Stomach (tissue), 4 donors: ENCODE results near the gene CA5A.
"Not testable (repeated sequence)": the region's sequence is repeated elsewhere in the genome, so short reads cannot be mapped to it uniquely, and the experiment has no call there.

Experiments used
- POLR2A ChIP-seq, 4 donors: fragments of 450-650 bp; IDR thresholded peaks; one replicate each; pipeline ENCODE4 v1.6.1; 2016; ENCODE audit warnings: antibody characterized with exemption in 4 of 4, control low read depth in 2 of 4, mild to moderate bottlenecking in 1 of 4, moderate library complexity in 1 of 4
- TF ChIP-seq, protein P1 (sequence below), 7 experiments: fragments of 450-650 bp in 4 of 7; fragments of 200-600 bp in 3 of 7; sonication (generic) in 3 of 7; IDR thresholded peaks; one replicate each; pipeline ENCODE4 v1.5.1; 2016 to 2019; ENCODE audit warnings: antibody characterized with exemption in 7 of 7, control low read depth in 2 of 7, mild to moderate bottlenecking in 1 of 7

DNA sequence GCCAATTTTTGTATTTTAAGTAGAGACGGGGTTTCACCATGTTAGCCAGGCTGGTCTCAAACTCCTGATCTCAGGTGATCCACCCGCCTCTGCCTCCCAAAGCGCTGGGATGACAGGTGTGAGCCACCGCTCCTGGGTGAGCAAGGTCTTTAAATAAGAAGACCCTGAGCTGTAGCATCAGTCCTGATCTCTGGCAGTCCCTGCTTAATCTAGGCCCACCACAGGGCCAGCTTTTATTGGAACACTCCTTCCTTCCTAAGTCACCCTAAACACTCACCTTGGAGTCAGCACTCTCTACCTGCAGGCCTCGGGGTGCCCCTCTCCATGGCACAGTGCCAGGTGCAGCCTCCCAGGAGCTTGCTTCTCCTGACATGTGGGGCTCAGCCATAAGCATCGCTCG, 30.8 kb downstream of the CA5A start:
- TF ChIP-seq, protein P1, sequence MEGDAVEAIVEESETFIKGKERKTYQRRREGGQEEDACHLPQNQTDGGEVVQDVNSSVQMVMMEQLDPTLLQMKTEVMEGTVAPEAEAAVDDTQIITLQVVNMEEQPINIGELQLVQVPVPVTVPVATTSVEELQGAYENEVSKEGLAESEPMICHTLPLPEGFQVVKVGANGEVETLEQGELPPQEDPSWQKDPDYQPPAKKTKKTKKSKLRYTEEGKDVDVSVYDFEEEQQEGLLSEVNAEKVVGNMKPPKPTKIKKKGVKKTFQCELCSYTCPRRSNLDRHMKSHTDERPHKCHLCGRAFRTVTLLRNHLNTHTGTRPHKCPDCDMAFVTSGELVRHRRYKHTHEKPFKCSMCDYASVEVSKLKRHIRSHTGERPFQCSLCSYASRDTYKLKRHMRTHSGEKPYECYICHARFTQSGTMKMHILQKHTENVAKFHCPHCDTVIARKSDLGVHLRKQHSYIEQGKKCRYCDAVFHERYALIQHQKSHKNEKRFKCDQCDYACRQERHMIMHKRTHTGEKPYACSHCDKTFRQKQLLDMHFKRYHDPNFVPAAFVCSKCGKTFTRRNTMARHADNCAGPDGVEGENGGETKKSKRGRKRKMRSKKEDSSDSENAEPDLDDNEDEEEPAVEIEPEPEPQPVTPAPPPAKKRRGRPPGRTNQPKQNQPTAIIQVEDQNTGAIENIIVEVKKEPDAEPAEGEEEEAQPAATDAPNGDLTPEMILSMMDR (IDR thresholded peaks at IDR 0.05), result not testable (repeated sequence)
- TF ChIP-seq POLR2A (IDR thresholded peaks at IDR 0.05), result not testable (repeated sequence)
